Measurements from ENCODE around the gene SS18L1. TPM values are rescaled to one million over a fixed set of nuclear protein-coding genes. Genes with fewer than 3 reads are reported as not detected.

The SS18L1 gene
- total and polyA plus RNA-seq, 5 experiments from 2014 or later: 0.39 to 23.6 (median 0.58) TPM

DNA sequence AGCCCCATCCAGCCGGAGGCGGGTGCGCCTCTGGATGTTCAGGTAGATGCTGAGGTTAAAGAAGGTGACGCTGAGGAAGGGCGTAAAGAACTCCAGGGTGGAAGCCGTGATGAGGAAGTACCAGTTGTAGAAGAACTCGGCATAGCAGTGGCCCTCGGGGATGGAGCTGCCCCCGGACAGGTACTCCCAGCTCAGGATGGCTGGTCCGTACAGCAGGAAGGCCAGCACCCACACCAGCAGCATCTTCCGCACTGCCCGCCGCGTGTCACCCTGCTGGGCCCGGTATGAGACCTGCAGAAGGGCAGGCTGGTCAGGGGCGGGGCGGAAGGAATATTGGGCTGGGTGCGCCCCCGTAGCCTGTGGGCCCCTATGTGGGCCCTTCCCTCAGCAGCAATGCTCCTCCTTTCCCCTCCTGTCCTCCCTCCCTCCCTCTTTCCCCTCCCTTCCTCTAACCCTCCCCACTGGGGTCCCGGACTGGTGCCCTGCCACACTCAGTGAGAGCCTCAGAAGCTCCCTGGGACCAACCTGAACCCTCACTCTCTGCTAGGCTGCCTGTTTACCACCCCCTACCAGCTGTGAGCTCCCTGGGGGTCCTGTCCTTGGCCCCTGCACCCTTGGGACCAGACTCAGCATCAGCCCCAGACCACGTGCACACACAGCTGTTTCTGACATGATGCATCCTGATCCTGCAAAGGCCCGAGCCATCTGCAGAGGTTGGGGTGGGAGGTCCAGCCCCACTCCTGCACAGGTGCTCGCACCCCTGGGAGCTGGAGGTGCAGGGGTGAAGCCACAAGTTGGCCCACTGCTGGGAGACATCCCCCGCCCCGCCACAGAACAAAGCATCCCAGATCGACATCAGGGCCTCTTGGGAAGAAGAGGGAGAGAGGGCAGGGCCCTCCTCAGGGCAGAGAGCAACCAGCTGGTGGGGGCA is 73.3 kb downstream of the SS18L1 start:
- Mint-ChIP-seq H3K27me3 (peaks cover 2 to 63% (median 27%) of the 10 kb centered on the region in 5 donors), H3K4me3 (peak overlapping the region in 1 of 10 donors; percentile 33), H3K27ac (peak overlapping the region in 1 of 10 donors; percentile 33), H3K4me1 (peaks cover 3 to 8% (median 3%) of the 10 kb centered on the region in 4 donors), H3K9me3 (no peaks in the 10 kb centered on the region), H3K36me3 (peaks cover 0 to 2% (median 0%) of the 10 kb centered on the region in 3 donors)
- POLR2A ChIA-PET: interaction anchor here (0.6 kb wide), 1 partner anchor 36 kb away, joined by 5 read pairs; no protein-coding TSS in a partner anchor
- ATAC-seq (no peak), DNase-seq (no peak)

GRCh38 chr20:62217913-62218773 is 74.6 kb downstream of the SS18L1 start:
- peak overlapping the region in 2 of 10 donors; percentile 22 to 32 for H3K4me3 Mint-ChIP-seq
- H3K36me3 Mint-ChIP-seq: peaks cover 0 to 2% (median 0%) of the 10 kb centered on the region in 3 donors
- no peaks in the 10 kb centered on the region for H3K9me3 Mint-ChIP-seq
- no peak for ATAC-seq
- no peak for DNase-seq
- H3K27ac Mint-ChIP-seq: no peak overlapping the region
- H3K4me1 Mint-ChIP-seq: peaks cover 3 to 8% (median 3%) of the 10 kb centered on the region in 4 donors
- POLR2A ChIA-PET: no interaction called here
- H3K27me3 Mint-ChIP-seq: peaks cover 2 to 70% (median 37%) of the 10 kb centered on the region in 5 donors

GRCh38 chr20:62219101-62219991 is 75.8 kb downstream of the SS18L1 start:
- Mint-ChIP-seq H3K4me1 (peaks cover 3 to 8% (median 3%) of the 10 kb centered on the region in 4 donors), H3K4me3 (peak overlapping the region in 9 of 10 donors; percentile 12 to 75 (median 47)), H3K36me3 (peaks cover 0 to 2% (median 0%) of the 10 kb centered on the region in 3 donors), H3K9me3 (no peaks in the 10 kb centered on the region), H3K27me3 (peaks cover 2 to 70% (median 34%) of the 10 kb centered on the region in 5 donors), H3K27ac (no peak overlapping the region)
- ATAC-seq (peak; percentile 48 to 55), DNase-seq (no peak)
- POLR2A ChIA-PET: no interaction called here

DNA sequence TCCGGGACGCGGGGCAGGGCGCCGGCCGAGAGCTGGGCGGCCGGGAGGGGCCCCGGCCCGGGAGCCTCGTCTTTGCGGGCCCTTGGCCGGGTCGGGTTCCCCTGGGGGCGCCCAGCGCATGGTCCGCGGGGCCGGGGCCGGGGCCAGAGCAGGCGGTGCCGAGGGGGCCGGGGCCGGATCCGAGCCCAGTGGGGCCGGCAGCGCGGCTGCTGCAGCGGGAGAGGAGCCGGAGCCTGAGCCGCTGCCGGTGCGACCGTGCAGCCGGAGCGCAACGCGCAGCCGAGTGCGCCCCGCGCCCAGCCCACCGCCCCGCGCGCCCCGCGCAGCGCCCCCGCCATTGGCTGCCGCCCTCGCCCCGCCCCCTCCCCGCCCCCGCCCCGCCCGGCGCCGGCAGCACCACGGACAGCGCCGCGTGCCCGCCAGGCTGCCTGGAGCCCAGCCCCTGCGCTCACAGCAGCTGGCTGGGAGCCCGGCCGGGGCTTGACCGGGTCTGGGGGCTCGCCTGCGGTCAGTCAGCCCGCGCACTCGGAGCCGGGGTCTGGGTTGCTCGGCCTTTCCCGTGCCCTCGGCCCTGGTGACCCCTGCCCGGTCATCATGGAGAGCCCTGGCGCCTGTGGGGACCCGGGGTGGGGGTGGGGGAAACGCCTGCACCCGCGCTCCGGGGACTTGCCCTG is 76.6 kb downstream of the SS18L1 start, which contains the start of gene HRH3:
Gene HRH3 (minus strand): TSS at position 287 of the 674 bp plus-strand sequence. CDS start 308 bp downstream, outside the sequence.
- Mint-ChIP-seq H3K4me3 (peak within 1 kb of the TSS; percentile 31 to 75 (median 59)), H3K27me3 (peaks cover 6 to 71% (median 39%) of the 10 kb centered on the region in 5 donors), H3K9me3 (no peaks in the 10 kb centered on the region), H3K4me1 (peaks cover 3 to 8% (median 4%) of the 10 kb centered on the region in 4 donors), H3K36me3 (peaks cover 0 to 2% (median 0%) of the 10 kb centered on the region in 3 donors), H3K27ac (peak within 1 kb of the TSS in 1 of 10 donors; percentile 81)
- ATAC-seq (peak; percentile 82 to 88), DNase-seq (peak in 8 of 10 donors; percentile 17 to 63 (median 44))
- POLR2A ChIA-PET: no interaction called here

DNA sequence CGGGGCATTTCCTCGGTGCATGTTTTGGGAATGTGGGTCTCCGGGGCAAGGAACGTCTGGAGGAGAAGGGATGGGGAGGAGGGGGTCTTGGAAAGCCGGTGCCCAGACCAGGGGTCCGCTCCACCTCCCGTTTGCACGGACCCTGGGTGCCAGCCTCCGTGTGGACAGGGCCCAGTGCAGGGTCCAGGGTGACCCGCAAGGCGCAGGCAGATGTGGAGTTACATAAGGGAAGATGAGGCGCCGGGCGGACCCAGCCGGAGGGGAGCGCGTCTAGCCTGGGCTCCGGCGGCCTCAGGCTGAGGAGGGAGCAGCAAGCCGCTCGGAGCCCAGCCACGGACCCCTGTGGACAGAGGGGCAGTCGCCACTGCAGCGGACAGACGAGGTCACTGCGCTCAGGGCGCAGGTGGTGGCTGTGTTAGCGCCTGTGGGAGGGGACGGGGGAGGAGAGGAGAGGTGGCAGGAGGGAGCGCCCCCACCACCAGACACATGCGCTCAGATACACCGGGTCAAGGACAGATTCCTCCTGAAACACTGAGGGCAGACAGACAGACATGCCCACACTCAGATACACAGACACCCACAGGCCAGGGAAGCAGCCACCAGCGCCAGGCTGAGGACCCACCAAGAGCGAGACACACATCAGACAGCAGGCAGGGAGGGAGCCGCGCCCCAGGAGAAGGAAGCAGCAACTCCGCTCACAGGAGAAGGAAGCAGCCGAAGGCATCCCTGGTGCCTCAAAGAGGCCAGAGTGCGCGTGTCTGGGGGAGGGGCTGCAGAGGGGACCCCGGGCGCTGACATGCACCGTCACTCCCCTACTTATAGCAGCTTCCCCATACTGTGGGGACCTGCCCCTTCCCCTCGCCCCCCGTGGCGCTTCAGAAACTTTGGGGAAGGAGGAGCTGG is 77.3 kb downstream of the SS18L1 start:
- Mint-ChIP-seq H3K27me3 (peaks cover 6 to 73% (median 44%) of the 10 kb centered on the region in 5 donors), H3K36me3 (peaks cover 0 to 2% (median 0%) of the 10 kb centered on the region in 3 donors), H3K4me1 (peaks cover 3 to 8% (median 4%) of the 10 kb centered on the region in 4 donors), H3K27ac (peak overlapping the region in 1 of 10 donors; percentile 81), H3K4me3 (peak overlapping the region in 8 of 10 donors; percentile 27 to 67 (median 46)), H3K9me3 (no peaks in the 10 kb centered on the region)
- ATAC-seq (no peak), DNase-seq (no peak)
- POLR2A ChIA-PET: no interaction called here

DNA sequence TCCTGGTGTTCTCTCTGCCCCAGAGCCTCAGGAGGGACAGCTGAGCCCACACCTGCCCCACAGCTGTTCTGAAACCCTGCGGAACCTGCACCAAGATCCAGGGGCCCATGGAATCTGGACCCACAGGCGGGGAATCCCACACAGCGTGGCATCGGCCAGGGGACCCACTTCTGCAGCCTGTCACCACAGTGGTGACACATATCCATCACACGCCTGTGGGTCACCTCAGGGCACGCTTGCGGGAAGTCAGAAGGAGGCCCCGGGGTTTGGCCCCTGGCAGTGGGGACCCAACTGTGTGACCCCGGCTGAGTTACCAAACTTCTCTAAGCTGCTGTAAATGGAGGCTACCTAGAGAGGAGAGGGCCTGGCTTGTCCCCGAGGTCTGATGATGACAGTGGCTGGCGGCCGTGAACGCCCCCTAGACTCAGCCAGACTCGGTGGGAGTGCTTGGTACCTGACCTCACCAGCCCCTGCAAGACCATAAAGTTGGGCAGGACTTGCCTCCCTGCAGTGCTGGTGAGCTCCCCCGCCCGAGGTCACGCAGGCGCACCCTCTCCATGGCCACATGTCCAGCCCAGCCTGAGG is 78.8 kb downstream of the SS18L1 start:
- Mint-ChIP-seq H3K27ac (no peak overlapping the region), H3K9me3 (no peaks in the 10 kb centered on the region), H3K36me3 (peaks cover 0 to 2% (median 0%) of the 10 kb centered on the region in 3 donors), H3K4me1 (peaks cover 3 to 8% (median 4%) of the 10 kb centered on the region in 4 donors), H3K27me3 (peaks cover 8 to 72% (median 43%) of the 10 kb centered on the region in 5 donors), H3K4me3 (no peak overlapping the region)
- DNase-seq (no peak), ATAC-seq (no peak)
- POLR2A ChIA-PET: no interaction called here

GRCh38 chr20:62222972-62223371 is 79.4 kb downstream of the SS18L1 start:
- Mint-ChIP-seq H3K27me3 (peaks cover 8 to 68% (median 43%) of the 10 kb centered on the region in 5 donors), H3K9me3 (no peaks in the 10 kb centered on the region), H3K27ac (no peak overlapping the region), H3K4me1 (peaks cover 3 to 8% (median 4%) of the 10 kb centered on the region in 4 donors), H3K4me3 (no peak overlapping the region), H3K36me3 (peaks cover 0 to 2% (median 0%) of the 10 kb centered on the region in 3 donors)
- POLR2A ChIA-PET: no interaction called here
- ATAC-seq (no peak), DNase-seq (no peak)

- peaks cover 0 to 2% (median 0%) of the 10 kb centered on the region in 3 donors for H3K36me3 Mint-ChIP-seq
- peaks cover 8 to 65% (median 43%) of the 10 kb centered on the region in 5 donors for H3K27me3 Mint-ChIP-seq
- DNase-seq: no peak
Observed at GRCh38 chr20:62223571-62223970, 80.0 kb downstream of the SS18L1 start.

DNA sequence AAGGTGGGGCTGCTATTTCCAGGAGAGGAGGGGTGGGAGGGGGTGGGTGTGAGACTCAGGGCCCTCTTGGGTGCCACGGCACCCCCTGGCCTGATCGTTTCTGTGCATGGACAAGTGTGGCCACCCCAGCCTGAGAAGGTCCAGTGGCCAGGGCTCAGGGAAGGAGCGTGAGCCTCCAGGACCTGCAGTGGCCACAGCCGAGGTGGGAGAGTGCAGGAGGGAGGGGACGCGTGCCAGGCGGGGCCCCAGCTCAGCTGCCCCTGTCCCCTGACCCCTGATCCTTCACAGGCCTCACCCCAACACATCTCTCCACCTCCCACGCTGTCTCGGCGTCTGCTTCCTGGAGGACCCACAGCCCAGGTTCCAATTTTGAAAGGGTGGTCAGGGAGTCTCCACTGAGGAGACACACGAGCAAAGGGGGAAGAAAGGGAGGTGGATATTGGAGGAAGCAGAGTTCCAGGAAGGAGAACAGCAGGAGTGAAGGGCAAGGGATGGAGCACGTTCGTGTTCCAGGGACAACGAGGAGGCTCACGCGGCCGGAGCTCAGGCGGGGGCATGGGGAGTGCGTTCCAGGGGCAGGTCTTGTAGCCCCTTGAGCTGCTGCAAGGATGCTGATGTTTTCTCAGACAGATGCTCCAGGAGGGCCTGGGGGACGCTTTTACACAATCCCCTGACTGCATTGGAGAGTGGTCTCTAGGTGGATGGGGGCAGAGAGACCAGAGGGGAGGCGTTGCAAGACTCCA is 80.7 kb downstream of the SS18L1 start:
- Mint-ChIP-seq H3K36me3 (peaks cover 0 to 2% (median 0%) of the 10 kb centered on the region in 3 donors), H3K4me3 (peak overlapping the region in 1 of 10 donors; percentile 36), H3K9me3 (no peaks in the 10 kb centered on the region), H3K27me3 (peaks cover 8 to 58% (median 36%) of the 10 kb centered on the region in 5 donors), H3K4me1 (peaks cover 2 to 8% (median 5%) of the 10 kb centered on the region in 4 donors), H3K27ac (peak overlapping the region in 1 of 10 donors; percentile 28)
- ATAC-seq (no peak), DNase-seq (no peak)
- POLR2A ChIA-PET: no interaction called here

More at GRCh38 chr20:62223571-62223970, 80.0 kb downstream of the SS18L1 start:
- no peak for ATAC-seq
- no peaks in the 10 kb centered on the region for H3K9me3 Mint-ChIP-seq
- H3K27ac Mint-ChIP-seq: no peak overlapping the region
- POLR2A ChIA-PET: no interaction called here
- peaks cover 3 to 8% (median 5%) of the 10 kb centered on the region in 4 donors for H3K4me1 Mint-ChIP-seq
- no peak overlapping the region for H3K4me3 Mint-ChIP-seq
